ENCODE data around the gene TP63.
"Not testable (repeated sequence)": the region's sequence is repeated elsewhere in the genome, so short reads cannot be mapped to it uniquely, and the experiment has no call there.

TP63 gene

DNA sequence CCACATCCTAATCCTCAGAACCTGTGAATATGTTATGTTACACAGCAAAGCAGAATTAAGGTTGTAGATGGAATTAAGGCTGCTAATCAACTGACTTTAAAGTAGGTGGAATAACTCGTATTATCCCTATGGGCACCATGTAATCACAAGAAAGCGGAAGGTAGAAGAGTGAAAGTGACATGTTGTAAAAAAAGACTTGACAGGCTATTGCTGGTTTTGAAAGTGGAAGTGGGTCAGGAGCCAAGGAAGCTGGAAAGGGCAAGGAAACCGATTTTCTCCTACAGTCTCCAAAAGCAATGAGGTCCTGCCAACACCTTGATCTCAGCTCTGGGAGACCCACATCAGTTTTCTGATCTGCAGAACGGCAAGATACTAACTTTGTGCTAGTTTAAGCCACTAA, 6.6 kb downstream of the TP63 start:
- peaks cover 2% of the 10 kb centered on the region for H3K4me1 Mint-ChIP-seq (ENCODE audit: low read depth)
- H3K9me3 Mint-ChIP-seq = no peaks in the 10 kb centered on the region
- H3K36me3 Mint-ChIP-seq (ENCODE audit: low read depth) = no peaks in the 10 kb centered on the region
- H3K27ac Mint-ChIP-seq = no peak overlapping the region
- no peak for DNase-seq
- H3K4me3 Mint-ChIP-seq = no peak overlapping the region
- H3K27me3 Mint-ChIP-seq = no peaks in the 10 kb centered on the region

DNA sequence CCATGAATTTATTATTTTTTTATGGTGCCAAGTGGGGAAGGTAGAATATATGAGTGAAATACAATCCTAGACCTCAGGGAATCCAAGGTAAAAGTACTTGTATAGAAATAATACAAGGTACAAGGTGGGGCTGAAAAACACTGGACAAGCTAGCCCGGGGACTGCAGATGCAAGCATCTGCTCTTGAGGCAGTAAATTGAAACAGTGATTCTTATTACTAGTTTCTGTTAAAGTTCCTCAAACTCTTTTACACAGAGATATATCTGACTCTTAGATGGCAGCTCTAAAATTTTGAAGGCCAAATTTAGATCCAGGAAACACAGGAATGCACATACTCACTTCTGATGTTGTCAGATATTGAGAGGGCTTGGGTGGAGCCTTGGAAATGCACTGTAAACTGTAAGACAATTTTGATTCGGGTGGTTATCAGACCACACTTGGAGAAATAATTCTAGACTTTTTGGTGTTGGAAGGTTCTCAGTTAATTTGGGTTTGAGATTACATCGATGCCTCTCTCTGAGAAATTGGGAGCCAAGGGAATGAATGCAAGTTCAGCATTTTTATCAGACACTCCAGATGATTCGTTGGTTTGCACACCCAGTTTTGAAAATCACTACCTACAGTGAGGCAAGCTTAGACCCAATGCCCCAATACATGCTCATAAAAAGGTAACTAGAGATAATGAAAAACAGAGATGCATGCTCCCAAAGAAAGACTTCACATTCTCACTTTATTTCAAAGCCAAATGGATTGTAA, 7.3 kb downstream of the TP63 start:
- Mint-ChIP-seq H3K9me3 (no peaks in the 10 kb centered on the region), H3K4me1 (ENCODE audit: low read depth) (peaks cover 2% of the 10 kb centered on the region), H3K36me3 (ENCODE audit: low read depth) (no peaks in the 10 kb centered on the region), H3K27me3 (no peaks in the 10 kb centered on the region), H3K4me3 (no peak overlapping the region), H3K27ac (no peak overlapping the region)
- no peak for DNase-seq

DNA sequence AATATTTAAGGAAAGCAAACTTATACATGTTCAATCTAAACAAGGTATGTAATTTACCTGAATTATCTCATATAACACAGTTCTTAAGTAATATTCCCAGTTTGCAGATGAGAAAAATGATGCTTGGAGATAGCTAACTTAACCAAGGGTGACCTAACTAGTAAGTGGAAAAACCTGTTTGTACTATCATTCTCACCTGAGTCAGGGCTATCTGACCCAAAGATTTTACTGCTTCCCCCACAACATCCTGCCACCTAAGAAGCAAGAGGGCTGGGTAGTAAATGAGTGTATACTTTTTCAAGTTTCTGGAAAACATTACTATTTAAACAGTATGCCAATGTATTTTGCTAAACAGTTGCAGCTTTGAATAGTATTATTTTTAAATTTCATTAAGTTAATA, 10.6 kb downstream of the TP63 start:
- H3K36me3 Mint-ChIP-seq (ENCODE audit: low read depth) = no peaks in the 10 kb centered on the region

DNA sequence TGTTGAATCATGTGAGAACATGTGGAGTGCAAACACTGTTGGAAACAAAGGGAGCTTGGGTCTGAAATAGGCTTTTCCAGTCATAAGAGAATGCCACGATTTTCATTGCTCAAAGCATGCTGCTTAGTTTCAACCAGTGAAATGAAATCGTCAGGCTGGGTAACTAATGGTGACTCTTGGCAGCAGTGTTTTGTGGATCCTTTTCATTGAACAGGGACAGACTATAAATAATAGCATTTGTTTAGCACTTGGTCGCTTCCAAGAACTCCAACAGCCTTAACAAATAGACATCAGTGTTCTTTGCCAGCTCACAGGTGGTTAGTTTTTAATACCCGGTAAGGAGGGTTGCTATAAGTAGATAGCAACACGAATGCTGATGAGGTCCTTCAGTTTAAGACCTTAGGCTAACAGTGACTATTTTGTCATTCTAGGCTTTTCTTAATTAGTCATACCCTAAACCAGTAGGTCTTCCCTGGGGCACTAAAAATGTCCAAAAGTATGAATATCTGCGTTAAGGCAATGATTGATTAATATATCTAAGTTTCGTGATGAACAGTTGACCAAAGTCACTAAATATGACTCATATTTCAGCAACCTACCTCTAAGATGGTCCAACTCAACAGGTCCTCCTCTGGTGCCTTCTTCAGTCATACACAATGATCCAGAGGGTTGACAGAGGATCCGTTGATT, 15.8 kb downstream of the TP63 start:
- Mint-ChIP-seq H3K4me3 (no peak overlapping the region), H3K4me1 (ENCODE audit: low read depth) (no peaks in the 10 kb centered on the region), H3K36me3 (ENCODE audit: low read depth) (no peaks in the 10 kb centered on the region), H3K9me3 (peaks cover 3% of the 10 kb centered on the region), H3K27ac (no peak overlapping the region), H3K27me3 (no peaks in the 10 kb centered on the region)
- DNase-seq = no peak

More for the DNA sequence above, 10.6 kb downstream of the TP63 start:
- no peaks in the 10 kb centered on the region for H3K27me3 Mint-ChIP-seq
- no peak overlapping the region for H3K27ac Mint-ChIP-seq
- no peaks in the 10 kb centered on the region for H3K9me3 Mint-ChIP-seq
- H3K4me3 Mint-ChIP-seq = no peak overlapping the region
- H3K4me1 Mint-ChIP-seq (ENCODE audit: low read depth) = peaks cover 2% of the 10 kb centered on the region
- DNase-seq = no peak

DNA sequence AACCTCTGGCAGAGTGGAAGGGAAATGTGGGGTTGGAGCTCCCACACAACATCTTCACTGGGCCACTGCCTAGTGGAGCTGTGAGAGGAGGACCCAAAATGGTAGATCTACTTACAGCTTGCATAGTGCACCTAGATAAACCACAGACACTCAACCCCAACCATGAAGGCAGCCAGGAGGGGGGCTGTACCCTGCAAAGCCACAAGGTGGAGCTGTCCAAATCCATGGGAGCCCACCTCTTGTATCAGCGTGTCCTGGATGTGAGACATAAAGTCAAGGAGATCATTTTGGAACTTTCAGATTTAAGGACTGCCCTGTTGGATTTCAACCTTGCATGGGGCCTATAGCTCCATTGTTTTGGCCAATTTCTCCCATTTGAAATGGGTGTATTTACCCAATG, 20.9 kb downstream of the TP63 start:
- H3K4me3 Mint-ChIP-seq = no peak overlapping the region
- H3K27ac Mint-ChIP-seq = no peak overlapping the region
- no peaks in the 10 kb centered on the region for H3K27me3 Mint-ChIP-seq
- peaks cover 15% of the 10 kb centered on the region for H3K9me3 Mint-ChIP-seq
- H3K4me1 Mint-ChIP-seq (ENCODE audit: low read depth) = no peaks in the 10 kb centered on the region
- peak; percentile 30 for DNase-seq
- no peaks in the 10 kb centered on the region for H3K36me3 Mint-ChIP-seq (ENCODE audit: low read depth)

DNA sequence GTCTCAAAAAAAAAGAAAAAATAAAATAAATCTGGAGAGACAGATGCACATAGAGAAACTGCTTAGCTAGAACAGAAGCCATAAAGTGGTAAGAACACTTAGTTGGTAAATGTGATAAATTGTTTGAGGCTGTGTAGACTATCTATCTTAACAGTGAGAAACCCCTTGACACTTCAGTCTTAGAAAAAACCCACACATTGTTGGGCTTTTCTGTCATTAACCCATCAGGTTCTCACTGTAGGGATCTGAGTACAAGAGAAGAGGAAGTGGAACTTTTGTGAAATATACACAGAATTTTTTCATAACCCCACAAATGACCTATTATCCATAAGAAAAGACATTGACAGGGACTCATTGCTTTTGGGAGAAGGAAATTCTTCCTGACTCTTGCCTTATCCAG, 24.4 kb downstream of the TP63 start:
- no peak overlapping the region for H3K27ac Mint-ChIP-seq
- DNase-seq = no peak
- H3K4me1 Mint-ChIP-seq (ENCODE audit: low read depth) = no peaks in the 10 kb centered on the region
- peaks cover 13% of the 10 kb centered on the region for H3K9me3 Mint-ChIP-seq
- H3K36me3 Mint-ChIP-seq (ENCODE audit: low read depth) = no peaks in the 10 kb centered on the region
- no peaks in the 10 kb centered on the region for H3K27me3 Mint-ChIP-seq
- no peak overlapping the region for H3K4me3 Mint-ChIP-seq

DNA sequence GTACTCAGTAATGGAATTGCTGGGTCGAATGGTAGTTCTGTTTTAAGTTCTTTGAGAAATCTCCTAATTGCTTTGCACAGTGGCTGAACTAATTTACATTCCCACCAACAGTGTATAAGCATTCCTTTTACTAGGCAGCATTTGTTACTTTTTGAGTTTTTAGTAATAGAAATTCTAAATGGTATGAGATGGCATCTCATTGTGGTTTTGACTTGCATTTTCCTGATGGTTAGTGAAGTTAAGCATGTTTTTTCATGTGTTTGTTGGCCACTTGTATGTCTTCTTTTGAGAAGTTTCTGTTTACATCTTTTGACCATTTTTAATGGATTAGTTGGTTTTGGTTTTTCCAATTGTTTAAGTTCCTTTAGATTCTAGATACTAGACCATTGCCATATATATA, 28.4 kb downstream of the TP63 start:
- Mint-ChIP-seq H3K4me3 (no peak overlapping the region), H3K27me3 (peaks cover 15% of the 10 kb centered on the region), H3K9me3 (peaks cover 12% of the 10 kb centered on the region), H3K36me3 (ENCODE audit: low read depth) (no peaks in the 10 kb centered on the region), H3K27ac (no peak overlapping the region), H3K4me1 (ENCODE audit: low read depth) (no peaks in the 10 kb centered on the region)
- DNase-seq = no peak

DNA sequence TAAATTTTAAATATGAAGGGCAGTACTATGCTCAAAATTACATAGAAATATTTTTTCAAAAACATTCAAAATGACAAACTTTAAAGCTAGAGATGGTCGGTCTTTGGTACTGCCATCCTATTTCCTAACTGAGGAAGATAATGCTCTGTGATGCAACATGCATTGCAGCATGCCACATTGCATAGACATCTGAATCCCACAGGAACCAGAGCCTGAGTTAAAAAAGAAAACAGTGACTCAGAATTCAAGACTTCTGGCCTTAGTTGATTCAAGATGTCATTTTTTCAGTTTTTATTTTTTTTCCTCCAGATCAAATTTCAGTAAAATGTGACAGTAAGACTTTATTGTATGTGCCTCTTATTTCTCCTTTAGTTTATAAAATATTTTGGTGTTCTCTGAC, 33.1 kb downstream of the TP63 start:
- no peaks in the 10 kb centered on the region for H3K9me3 Mint-ChIP-seq
- H3K36me3 Mint-ChIP-seq (ENCODE audit: low read depth) = no peaks in the 10 kb centered on the region
- no peak overlapping the region for H3K27ac Mint-ChIP-seq
- DNase-seq = no peak
- no peaks in the 10 kb centered on the region for H3K4me1 Mint-ChIP-seq (ENCODE audit: low read depth)
- H3K4me3 Mint-ChIP-seq = no peak overlapping the region
- peaks cover 27% of the 10 kb centered on the region for H3K27me3 Mint-ChIP-seq

DNA sequence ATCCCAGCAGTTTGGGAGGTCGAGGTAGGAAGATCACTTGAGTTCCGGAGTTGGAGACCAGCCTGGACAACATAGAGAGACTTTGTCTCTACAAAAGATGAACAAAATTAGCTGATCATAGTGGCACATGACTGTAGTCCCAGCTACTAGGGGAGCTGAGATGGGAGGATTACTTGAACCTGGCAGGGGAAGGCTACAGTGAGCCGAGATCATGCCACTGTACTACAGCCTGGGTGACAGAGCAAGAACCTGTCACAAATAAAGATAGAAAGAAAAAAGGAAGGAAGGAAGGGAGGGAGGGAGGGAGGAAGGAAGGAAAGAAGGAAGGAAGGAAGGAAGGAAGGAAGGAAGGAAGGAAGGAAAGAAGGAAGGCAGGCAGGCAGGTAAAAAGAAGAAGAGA, 41.2 kb downstream of the TP63 start:
- H3K4me3 Mint-ChIP-seq; H3K36me3 Mint-ChIP-seq (ENCODE audit: low read depth); DNase-seq; H3K4me1 Mint-ChIP-seq (ENCODE audit: low read depth); H3K27ac Mint-ChIP-seq; H3K9me3 Mint-ChIP-seq: not testable (repeated sequence)
- peaks cover 10% of the 10 kb centered on the region for H3K27me3 Mint-ChIP-seq

DNA sequence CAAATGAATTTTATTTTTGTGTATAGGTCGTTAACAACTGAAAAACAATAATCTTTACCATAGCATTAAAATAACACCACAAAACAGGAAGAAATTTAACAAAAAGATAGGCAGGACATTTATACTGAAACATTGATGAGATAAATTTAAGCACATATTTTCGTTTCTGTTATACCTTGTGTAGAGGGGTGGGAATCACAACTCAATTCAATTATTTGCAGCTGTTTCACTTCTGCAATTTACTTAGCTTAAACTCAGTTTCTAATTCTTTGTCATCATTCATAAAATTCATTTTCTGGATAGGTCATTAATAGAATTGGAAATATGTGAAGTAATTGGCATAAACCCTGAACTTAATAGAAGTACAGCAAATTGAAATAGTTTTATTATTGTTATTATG, 42.3 kb downstream of the TP63 start:
- no peak for DNase-seq
- Mint-ChIP-seq H3K9me3 (peaks cover 3% of the 10 kb centered on the region), H3K4me1 (ENCODE audit: low read depth) (no peaks in the 10 kb centered on the region), H3K27ac (no peak overlapping the region), H3K4me3 (no peak overlapping the region), H3K36me3 (ENCODE audit: low read depth) (no peaks in the 10 kb centered on the region), H3K27me3 (peaks cover 9% of the 10 kb centered on the region)

DNA sequence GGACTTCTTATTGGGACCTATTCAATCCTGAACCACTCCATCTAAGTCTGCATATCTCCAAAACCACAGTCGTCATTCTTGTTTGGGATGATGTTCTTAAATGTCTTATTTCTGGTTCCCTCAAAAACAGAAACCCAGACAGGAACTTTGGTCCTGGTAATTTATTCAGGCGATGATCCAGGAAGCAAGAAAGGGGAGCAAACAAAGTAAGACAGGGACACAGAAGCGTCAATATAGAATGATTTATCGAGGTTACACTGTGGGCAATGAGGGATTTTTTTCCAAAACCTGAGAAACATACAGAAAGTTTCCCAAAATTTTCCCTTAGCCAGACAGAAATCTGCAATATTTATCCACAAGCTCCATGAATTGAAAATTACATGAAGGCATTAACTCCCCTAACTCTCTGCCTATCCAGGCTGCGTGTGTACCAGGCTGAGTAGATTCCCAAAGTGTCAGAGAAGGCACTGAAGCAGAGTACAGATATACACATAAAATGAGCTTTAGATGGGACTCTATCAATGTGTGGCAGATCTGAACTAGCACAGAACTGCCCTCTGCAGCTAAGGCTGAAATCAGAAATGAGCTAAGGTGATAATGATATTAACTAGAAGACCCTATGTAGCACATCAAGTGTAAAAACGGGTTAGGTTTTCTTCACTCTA, 43.2 kb downstream of the TP63 start:
- peaks cover 11% of the 10 kb centered on the region for H3K27me3 Mint-ChIP-seq
- H3K4me1 Mint-ChIP-seq (ENCODE audit: low read depth) = no peaks in the 10 kb centered on the region
- H3K4me3 Mint-ChIP-seq = no peak overlapping the region
- no peak overlapping the region for H3K27ac Mint-ChIP-seq
- H3K36me3 Mint-ChIP-seq (ENCODE audit: low read depth) = no peaks in the 10 kb centered on the region
- H3K9me3 Mint-ChIP-seq = peaks cover 6% of the 10 kb centered on the region
- no peak for DNase-seq

DNA sequence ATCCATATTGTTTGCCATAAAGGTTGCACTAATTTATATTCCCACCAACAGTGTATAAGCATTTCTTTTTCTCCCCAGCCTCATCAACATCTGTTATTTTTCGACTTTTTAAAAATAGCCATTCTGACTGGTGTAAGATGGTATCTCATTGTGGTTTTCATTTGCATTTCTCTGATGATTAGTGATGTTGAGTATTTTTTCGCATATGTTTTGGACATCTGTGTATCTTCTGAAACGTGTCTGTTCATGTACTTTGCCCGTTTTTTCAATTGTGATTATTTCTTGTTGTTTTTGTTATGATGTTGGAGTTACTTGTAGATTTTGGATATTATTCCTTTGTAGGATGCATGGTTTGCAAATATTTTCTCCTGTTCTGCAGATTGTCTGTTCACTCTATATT, 46.5 kb downstream of the TP63 start:
- Mint-ChIP-seq H3K36me3 (ENCODE audit: low read depth) (no peaks in the 10 kb centered on the region), H3K27me3 (peaks cover 9% of the 10 kb centered on the region), H3K27ac (no peak overlapping the region), H3K4me1 (ENCODE audit: low read depth) (no peaks in the 10 kb centered on the region), H3K4me3 (no peak overlapping the region), H3K9me3 (peaks cover 6% of the 10 kb centered on the region)
- no peak for DNase-seq

DNA sequence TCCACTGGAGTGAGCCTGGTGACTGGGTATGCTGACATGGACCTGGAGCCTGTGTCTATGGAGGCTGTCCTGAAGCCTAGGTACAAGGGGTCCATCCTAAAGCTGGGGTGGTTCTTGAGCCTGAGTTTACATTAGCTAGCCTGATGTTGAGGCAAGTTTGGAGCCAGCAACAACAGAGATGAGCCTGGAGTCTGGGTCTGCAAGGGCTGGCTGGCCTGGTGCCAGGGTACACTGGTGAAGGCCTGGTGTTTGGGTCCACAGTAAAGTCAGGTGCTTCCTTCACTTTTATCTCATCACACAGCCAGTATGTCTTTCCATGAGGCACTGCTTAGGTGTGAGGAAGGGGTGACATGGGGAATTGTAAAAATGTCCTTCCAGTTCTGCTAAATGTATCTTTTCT, 49.5 kb downstream of the TP63 start:
- no peaks in the 10 kb centered on the region for H3K36me3 Mint-ChIP-seq (ENCODE audit: low read depth)
- peaks cover 13% of the 10 kb centered on the region for H3K27me3 Mint-ChIP-seq
- H3K4me3 Mint-ChIP-seq = no peak overlapping the region
- peaks cover 17% of the 10 kb centered on the region for H3K4me1 Mint-ChIP-seq (ENCODE audit: low read depth)
- DNase-seq = no peak
- H3K27ac Mint-ChIP-seq = no peak overlapping the region
- peaks cover 6% of the 10 kb centered on the region for H3K9me3 Mint-ChIP-seq

DNA sequence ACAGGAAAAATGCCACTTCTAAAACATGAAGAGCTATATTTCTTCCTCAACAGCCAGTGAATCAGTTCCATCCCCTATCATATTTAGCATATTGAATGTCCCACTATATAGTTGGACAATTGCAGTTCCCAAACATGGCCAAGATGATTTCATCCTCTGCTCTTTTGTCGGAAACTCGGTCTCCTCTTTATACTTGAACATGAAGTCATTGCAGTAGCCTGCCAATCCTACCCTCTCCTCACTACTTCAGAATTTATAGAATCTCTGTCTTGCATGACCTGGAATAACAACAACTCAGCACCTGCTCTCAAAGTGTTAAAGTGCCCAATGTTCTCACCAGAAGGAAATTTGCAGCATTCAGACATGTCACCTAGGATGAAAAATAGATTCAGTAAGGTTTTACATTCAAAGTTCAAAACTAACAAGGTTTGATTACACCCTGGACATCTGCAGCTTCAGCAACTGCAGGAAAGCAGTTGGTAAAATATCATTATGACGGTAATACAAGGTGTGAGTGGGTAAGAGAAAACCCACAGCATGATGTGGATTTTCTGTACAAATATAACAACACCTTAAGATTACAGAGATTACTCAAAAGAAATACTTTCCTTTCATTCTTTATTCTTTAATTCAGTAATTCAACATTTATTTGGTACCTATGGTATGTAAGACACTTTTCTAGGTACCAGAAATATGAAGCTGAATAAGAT, 52.5 kb downstream of the TP63 start:
- peaks cover 23% of the 10 kb centered on the region for H3K4me1 Mint-ChIP-seq (ENCODE audit: low read depth)
- no peak for DNase-seq
- H3K27ac Mint-ChIP-seq = peak overlapping the region; percentile 45
- H3K36me3 Mint-ChIP-seq (ENCODE audit: low read depth) = no peaks in the 10 kb centered on the region
- peaks cover 12% of the 10 kb centered on the region for H3K27me3 Mint-ChIP-seq
- no peak overlapping the region for H3K4me3 Mint-ChIP-seq
- peaks cover 3% of the 10 kb centered on the region for H3K9me3 Mint-ChIP-seq
